ENCODE measurements around the gene GDF3.
"Not testable (repeated sequence)": the region's sequence is repeated elsewhere in the genome, so short reads cannot be mapped to it uniquely, and the experiment has no call there.

DNA sequence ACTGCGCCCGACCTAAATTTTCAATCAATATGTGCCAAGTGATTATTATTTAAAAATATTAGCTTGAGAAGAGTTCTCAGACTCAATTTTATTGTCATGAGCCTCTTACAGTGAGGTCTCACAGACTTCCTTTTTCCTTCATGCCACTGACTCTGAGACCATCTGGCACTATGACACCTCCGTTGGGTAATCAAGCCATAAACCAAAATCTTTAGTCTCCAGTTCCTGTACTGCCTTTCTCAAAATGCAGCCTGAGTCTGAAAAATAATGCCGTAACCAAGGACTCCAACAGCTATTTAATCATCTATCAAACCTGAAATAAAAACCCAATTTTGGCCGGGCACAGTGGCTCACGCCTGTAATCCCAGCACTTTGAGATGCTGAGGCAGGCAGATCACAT is 20.1 kb downstream of the GDF3 start:
- TF ChIP-seq, protein P1, sequence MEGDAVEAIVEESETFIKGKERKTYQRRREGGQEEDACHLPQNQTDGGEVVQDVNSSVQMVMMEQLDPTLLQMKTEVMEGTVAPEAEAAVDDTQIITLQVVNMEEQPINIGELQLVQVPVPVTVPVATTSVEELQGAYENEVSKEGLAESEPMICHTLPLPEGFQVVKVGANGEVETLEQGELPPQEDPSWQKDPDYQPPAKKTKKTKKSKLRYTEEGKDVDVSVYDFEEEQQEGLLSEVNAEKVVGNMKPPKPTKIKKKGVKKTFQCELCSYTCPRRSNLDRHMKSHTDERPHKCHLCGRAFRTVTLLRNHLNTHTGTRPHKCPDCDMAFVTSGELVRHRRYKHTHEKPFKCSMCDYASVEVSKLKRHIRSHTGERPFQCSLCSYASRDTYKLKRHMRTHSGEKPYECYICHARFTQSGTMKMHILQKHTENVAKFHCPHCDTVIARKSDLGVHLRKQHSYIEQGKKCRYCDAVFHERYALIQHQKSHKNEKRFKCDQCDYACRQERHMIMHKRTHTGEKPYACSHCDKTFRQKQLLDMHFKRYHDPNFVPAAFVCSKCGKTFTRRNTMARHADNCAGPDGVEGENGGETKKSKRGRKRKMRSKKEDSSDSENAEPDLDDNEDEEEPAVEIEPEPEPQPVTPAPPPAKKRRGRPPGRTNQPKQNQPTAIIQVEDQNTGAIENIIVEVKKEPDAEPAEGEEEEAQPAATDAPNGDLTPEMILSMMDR (conservative IDR thresholded peaks at IDR 0.05; ENCODE audit: low read depth in 2 of 2), result not testable (repeated sequence)
- TF ChIP-seq EZH2 (IDR thresholded peaks at IDR 0.05; ENCODE audit: low read depth, unreplicated experiment); CREB1 (CRISPR knock-in tag; IDR thresholded peaks at IDR 0.05; ENCODE audit: low read depth); EZH2phosphoT487 (IDR thresholded peaks at IDR 0.05; ENCODE audit: unreplicated experiment); POLR2AphosphoS5 (IDR thresholded peaks at IDR 0.05; ENCODE audit: low read depth); JUNB (IDR thresholded peaks at IDR 0.05; ENCODE audit: unreplicated experiment); STAT1 (IDR thresholded peaks at IDR 0.05; ENCODE audit: unreplicated experiment): not testable (repeated sequence)
- TF ChIP-seq, protein P2, sequence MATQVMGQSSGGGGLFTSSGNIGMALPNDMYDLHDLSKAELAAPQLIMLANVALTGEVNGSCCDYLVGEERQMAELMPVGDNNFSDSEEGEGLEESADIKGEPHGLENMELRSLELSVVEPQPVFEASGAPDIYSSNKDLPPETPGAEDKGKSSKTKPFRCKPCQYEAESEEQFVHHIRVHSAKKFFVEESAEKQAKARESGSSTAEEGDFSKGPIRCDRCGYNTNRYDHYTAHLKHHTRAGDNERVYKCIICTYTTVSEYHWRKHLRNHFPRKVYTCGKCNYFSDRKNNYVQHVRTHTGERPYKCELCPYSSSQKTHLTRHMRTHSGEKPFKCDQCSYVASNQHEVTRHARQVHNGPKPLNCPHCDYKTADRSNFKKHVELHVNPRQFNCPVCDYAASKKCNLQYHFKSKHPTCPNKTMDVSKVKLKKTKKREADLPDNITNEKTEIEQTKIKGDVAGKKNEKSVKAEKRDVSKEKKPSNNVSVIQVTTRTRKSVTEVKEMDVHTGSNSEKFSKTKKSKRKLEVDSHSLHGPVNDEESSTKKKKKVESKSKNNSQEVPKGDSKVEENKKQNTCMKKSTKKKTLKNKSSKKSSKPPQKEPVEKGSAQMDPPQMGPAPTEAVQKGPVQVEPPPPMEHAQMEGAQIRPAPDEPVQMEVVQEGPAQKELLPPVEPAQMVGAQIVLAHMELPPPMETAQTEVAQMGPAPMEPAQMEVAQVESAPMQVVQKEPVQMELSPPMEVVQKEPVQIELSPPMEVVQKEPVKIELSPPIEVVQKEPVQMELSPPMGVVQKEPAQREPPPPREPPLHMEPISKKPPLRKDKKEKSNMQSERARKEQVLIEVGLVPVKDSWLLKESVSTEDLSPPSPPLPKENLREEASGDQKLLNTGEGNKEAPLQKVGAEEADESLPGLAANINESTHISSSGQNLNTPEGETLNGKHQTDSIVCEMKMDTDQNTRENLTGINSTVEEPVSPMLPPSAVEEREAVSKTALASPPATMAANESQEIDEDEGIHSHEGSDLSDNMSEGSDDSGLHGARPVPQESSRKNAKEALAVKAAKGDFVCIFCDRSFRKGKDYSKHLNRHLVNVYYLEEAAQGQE (IDR thresholded peaks at IDR 0.05; ENCODE audit: unreplicated experiment), result not testable (repeated sequence)
- TF ChIP-seq, protein P3, sequence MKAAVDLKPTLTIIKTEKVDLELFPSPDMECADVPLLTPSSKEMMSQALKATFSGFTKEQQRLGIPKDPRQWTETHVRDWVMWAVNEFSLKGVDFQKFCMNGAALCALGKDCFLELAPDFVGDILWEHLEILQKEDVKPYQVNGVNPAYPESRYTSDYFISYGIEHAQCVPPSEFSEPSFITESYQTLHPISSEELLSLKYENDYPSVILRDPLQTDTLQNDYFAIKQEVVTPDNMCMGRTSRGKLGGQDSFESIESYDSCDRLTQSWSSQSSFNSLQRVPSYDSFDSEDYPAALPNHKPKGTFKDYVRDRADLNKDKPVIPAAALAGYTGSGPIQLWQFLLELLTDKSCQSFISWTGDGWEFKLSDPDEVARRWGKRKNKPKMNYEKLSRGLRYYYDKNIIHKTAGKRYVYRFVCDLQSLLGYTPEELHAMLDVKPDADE (IDR thresholded peaks at IDR 0.05), result not testable (repeated sequence)
